ENCODE data around the gene SCRG1.

- TF ChIP-seq, protein P1, sequence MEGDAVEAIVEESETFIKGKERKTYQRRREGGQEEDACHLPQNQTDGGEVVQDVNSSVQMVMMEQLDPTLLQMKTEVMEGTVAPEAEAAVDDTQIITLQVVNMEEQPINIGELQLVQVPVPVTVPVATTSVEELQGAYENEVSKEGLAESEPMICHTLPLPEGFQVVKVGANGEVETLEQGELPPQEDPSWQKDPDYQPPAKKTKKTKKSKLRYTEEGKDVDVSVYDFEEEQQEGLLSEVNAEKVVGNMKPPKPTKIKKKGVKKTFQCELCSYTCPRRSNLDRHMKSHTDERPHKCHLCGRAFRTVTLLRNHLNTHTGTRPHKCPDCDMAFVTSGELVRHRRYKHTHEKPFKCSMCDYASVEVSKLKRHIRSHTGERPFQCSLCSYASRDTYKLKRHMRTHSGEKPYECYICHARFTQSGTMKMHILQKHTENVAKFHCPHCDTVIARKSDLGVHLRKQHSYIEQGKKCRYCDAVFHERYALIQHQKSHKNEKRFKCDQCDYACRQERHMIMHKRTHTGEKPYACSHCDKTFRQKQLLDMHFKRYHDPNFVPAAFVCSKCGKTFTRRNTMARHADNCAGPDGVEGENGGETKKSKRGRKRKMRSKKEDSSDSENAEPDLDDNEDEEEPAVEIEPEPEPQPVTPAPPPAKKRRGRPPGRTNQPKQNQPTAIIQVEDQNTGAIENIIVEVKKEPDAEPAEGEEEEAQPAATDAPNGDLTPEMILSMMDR (tag by site-specific recombination; IDR thresholded peaks at IDR 0.05), result no peak
- no peak for TF ChIP-seq BCL11A (tag by site-specific recombination; IDR thresholded peaks at IDR 0.05; ENCODE audit: low read depth)
- TF ChIP-seq ZFP3 (tag by site-specific recombination; IDR thresholded peaks at IDR 0.05; ENCODE audit: low read depth), result no peak
- TF ChIP-seq ZNF837 (tag by site-specific recombination; IDR thresholded peaks at IDR 0.05), result no peak
- TF ChIP-seq ZNF747 (tag by site-specific recombination; IDR thresholded peaks at IDR 0.05), result no peak
- TF ChIP-seq ZBTB17 (tag by site-specific recombination; IDR thresholded peaks at IDR 0.05), result no peak
- TF ChIP-seq ZNF792 (tag by site-specific recombination; IDR thresholded peaks at IDR 0.05), result no peak
- no peak for TF ChIP-seq KLF1 (tag by site-specific recombination; IDR thresholded peaks at IDR 0.05)
Measured at GRCh38 chr4:173370130-173370476, 28.8 kb downstream of the SCRG1 start.

Data from HEK293 (cell line).